GOT3 (cell line): ENCODE results near the gene ANKRD63.

Source experiments
- DNase-seq: peaks from one replicate; lab custom pipeline; 2025; ENCODE audit warnings: mixed read lengths; lab: John Stamatoyannopoulos, UW

ANKRD63 gene

GRCh38 chr15:40282869-40283614 is at the start of gene ANKRD63:
TSS of gene ANKRD63 (minus strand) at chr15:40283064. CDS start at chr15:40282586, 478 bp downstream.
- no peak for DNase-seq

GRCh38 chr15:40332113-40332781 is 49.4 kb upstream of the ANKRD63 start:
- DNase-seq: no peak

GRCh38 chr15:40331637-40332036 is 48.8 kb upstream of the ANKRD63 start:
- no peak for DNase-seq

- DNase-seq: no peak
Observed at GRCh38 chr15:40331026-40331425, 48.2 kb upstream of the ANKRD63 start.

GRCh38 chr15:40330368-40330836 is 47.5 kb upstream of the ANKRD63 start:
- DNase-seq: no peak

GRCh38 chr15:40329804-40330203 is 46.9 kb upstream of the ANKRD63 start:
- DNase-seq: no peak

GRCh38 chr15:40328751-40329150 is 45.9 kb upstream of the ANKRD63 start:
- no peak for DNase-seq

GRCh38 chr15:40328176-40328575 is 45.3 kb upstream of the ANKRD63 start:
- DNase-seq: no peak

GRCh38 chr15:40327457-40327856 is 44.6 kb upstream of the ANKRD63 start:
- no peak for DNase-seq

- DNase-seq: no peak
Observed at GRCh38 chr15:40325700-40326099, 42.8 kb upstream of the ANKRD63 start.

GRCh38 chr15:40325188-40325587 is 42.3 kb upstream of the ANKRD63 start:
- DNase-seq: no peak

GRCh38 chr15:40323953-40324937 is 41.4 kb upstream of the ANKRD63 start:
- no peak for DNase-seq

- DNase-seq: no peak
Observed at GRCh38 chr15:40323239-40323952, 40.5 kb upstream of the ANKRD63 start, which contains the start of gene INAFM2. TSS of gene INAFM2 (plus strand) at chr15:40323692. CDS start at chr15:40324056, 364 bp downstream.

- no peak for DNase-seq
Observed at GRCh38 chr15:40322531-40323238, 39.8 kb upstream of the ANKRD63 start.

GRCh38 chr15:40320931-40321371 is 38.1 kb upstream of the ANKRD63 start:
- no peak for DNase-seq

- no peak for DNase-seq
Observed at GRCh38 chr15:40320409-40320808, 37.5 kb upstream of the ANKRD63 start.

- no peak for DNase-seq
Observed at GRCh38 chr15:40317580-40317979, 34.7 kb upstream of the ANKRD63 start.

GRCh38 chr15:40316931-40317330 is 34.1 kb upstream of the ANKRD63 start:
- no peak for DNase-seq

GRCh38 chr15:40314723-40315276 is 31.9 kb upstream of the ANKRD63 start:
- no peak for DNase-seq
